Measurements from ENCODE around the gene ACADVL. TPM values are rescaled to one million over a fixed set of nuclear protein-coding genes. Genes with fewer than 3 reads are reported as not detected.
A peak's percentile ranks its signal among the peaks of the same experiment; 100 is the strongest.
"Not testable (repeated sequence)": the region's sequence is repeated elsewhere in the genome, so short reads cannot be mapped to it uniquely, and the experiment has no call there.

ACADVL gene
- total RNA-seq, 1 experiment from 2014 or later = 205 TPM

DNA sequence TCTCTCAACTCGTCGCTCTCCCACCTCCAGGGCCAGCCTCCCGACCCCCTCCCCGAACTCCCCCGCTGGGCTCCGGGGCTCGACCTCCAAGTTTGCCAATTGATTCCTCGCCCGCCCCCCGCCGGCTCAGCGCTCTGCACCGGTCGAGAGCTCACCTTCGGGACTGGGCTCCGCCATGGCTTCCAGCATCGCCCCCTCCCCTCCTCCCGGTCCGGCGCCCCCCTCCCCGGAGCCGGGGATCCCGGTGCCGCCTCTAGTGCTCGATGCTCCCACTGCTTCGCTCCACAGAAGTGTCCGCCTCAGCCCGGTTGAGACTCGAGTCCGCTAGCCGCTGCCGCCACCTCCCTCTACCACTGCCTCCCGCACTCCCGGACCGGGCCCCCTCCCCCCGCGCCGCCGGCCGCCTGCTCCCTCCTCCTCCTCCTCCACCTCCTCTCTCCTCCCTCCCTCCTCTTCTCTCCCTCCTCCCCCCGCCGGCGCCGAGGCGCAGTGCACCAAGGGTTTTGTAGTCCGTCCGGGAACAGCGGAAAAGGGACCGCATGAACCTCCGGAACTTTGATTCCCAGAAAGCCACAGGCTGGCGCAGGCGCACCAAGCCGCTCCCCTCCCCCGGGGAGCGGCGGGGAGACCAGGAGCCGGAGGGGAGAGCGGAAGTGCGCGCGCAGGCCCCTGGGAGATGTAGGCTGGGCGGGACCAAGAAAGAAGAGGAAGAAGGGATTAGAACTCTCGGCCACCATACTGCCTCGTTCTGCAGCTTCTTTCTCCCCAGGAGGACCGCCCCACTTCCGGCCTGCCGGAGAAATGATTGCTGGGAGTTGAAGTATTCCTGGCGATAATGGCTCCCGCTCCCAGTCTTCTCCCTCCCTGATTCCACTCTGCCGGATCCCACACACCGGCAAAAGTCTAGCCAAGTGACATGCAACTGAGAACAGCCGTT lies 19.6 kb downstream of the ACADVL start, which contains the start of gene PHF23:
Gene PHF23, minus strand, starts transcription at position 367 of the 937 bp plus-strand sequence. Its CDS starts 178 bp downstream, at position 189.
- peak within 1 kb of the TSS; percentile 60 for H3K4me3 ChIP-seq

DNA sequence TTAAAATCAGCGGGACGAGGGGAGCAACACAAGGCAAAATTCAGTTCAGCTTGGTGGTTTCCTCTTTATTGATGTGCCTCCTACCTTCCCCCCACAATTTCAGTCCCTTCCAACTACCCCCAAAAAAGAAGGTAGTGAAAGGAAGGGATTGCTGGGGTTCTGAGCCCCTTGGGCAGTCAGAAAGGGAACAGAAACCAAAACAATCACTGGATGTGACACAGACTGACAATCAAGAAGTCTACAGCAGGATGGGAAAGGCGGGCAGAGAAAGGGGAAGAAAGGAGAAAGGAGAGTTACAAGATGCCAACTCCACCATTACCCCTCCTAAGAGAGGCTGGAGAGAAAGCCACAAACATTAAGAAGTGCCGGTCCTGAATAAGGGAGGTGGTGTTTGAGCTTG lies 20.6 kb downstream of the ACADVL start:
- Histone ChIP-seq H3K4me1 (replicated peaks) (peaks cover 22% of the 10 kb centered on the region), H3K4me3 (no peak overlapping the region), H3K27me3 (replicated peaks) (no peaks in the 10 kb centered on the region), H3K36me3 (peaks cover 55% of the 10 kb centered on the region), H3K9me3 (replicated peaks) (no peaks in the 10 kb centered on the region), H3K27ac (no peak overlapping the region)
- DNase-seq (ENCODE audit: low read depth in 1 of 2, low spot score in 2 of 2) = no peak

More for the DNA sequence above, 19.6 kb downstream of the ACADVL start, which contains the start of gene PHF23:
- peaks cover 29% of the 10 kb centered on the region for H3K4me1 ChIP-seq (replicated peaks)
- no peak within 1 kb of the TSS for H3K27ac ChIP-seq
- no peaks in the 10 kb centered on the region for H3K9me3 ChIP-seq (replicated peaks)
- DNase-seq (ENCODE audit: low read depth in 1 of 2, low spot score in 2 of 2) = peak; percentile 99 to 100
- H3K36me3 ChIP-seq = peaks cover 58% of the 10 kb centered on the region
- no peaks in the 10 kb centered on the region for H3K27me3 ChIP-seq (replicated peaks)

DNA sequence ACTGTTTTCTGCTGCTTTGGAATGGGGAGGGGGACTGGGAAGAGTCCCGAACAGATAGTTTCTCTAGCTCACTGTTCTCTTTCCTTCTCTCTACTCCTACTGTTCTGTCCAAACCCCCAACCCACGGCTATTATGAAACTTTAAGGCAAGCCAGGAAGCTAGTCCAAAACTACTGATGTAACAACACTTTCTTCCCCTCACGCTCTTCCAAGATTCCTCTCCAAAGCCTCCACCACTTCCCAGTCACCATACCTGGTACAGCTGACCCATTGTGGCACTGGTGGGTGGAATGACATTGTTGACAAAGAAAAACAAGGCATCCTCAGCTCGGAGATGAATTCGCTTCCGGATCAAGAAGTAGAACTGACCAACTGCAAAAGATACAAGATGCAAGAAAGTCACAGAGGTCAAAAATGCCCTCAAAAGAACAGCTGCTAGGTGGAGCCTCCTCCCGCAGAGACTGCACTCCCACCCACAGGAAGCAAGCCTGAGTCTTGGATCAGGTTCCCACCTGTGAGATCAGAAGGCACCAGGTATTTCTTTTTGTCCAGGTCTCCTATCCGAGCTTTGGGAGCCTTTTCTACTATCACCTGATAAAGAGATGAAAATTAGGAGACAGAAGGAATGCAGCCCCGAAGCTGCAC lies 21.5 kb downstream of the ACADVL start:
- Histone ChIP-seq H3K36me3 (peaks cover 54% of the 10 kb centered on the region), H3K9me3 (replicated peaks) (no peaks in the 10 kb centered on the region), H3K27ac (no peak overlapping the region; the same call in 1 of the 2 replicates), H3K27me3 (replicated peaks) (no peaks in the 10 kb centered on the region), H3K4me1 (replicated peaks) (peaks cover 22% of the 10 kb centered on the region), H3K4me3 (peak overlapping the region; percentile 64)
- DNase-seq (ENCODE audit: low read depth in 1 of 2, low spot score in 2 of 2) = no peak

DNA sequence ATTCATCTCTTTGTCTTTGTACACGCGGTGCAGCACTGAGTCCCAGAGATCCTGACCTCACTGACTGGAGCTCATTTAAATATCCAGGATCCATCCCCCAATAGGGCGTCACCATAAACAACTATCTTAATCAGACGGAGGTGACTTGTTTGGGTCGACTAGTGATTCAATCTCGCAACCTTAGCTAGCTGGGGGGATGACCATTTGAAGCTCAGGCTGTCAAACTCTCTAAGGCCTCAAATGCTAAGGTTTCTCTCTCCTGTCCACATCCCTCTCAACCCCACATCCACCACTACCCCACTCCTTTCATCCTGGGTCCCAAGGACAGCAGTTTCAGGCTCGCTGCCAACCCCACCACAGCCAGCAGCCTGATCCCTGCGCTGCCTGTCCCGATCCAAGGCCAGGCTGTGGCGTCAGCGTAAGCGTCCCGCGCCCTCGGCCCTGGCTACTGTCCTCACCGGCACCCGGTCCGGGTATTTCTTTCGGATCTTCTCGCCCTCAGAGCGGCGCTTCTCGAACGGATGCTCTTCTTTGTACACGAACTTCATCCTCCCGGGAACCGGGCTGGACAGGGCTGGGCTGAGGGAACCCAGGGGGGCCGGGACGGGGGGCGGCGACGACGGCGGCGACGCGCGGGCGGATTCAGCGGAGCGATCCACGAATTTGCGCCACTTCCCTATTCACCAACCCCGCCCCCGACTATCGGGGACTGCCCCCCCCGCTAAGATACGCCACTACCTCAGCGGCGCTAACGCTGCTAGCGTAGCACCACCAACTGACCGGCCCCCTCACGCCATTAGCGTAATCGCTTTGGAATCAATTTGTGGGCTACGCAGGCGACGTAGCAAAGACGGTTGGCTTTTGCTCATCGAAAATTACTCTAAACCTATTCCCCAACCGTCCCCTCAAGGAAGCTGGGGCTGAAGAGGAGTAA lies 22.3 kb downstream of the ACADVL start, which contains the start of gene GABARAP:
Gene GABARAP, minus strand, starts transcription at position 667 of the 934 bp plus-strand sequence. Its CDS starts 119 bp downstream, at position 548.
- Histone ChIP-seq H3K27ac (peak within 1 kb of the TSS; percentile 75), H3K27me3 (replicated peaks) (no peaks in the 10 kb centered on the region), H3K9me3 (replicated peaks) (no peaks in the 10 kb centered on the region), H3K4me3 (peak within 1 kb of the TSS; percentile 64), H3K36me3 (peaks cover 54% of the 10 kb centered on the region), H3K4me1 (replicated peaks) (peaks cover 22% of the 10 kb centered on the region)
- peak; percentile 89 to 95 for DNase-seq (ENCODE audit: low read depth in 1 of 2, low spot score in 2 of 2)

DNA sequence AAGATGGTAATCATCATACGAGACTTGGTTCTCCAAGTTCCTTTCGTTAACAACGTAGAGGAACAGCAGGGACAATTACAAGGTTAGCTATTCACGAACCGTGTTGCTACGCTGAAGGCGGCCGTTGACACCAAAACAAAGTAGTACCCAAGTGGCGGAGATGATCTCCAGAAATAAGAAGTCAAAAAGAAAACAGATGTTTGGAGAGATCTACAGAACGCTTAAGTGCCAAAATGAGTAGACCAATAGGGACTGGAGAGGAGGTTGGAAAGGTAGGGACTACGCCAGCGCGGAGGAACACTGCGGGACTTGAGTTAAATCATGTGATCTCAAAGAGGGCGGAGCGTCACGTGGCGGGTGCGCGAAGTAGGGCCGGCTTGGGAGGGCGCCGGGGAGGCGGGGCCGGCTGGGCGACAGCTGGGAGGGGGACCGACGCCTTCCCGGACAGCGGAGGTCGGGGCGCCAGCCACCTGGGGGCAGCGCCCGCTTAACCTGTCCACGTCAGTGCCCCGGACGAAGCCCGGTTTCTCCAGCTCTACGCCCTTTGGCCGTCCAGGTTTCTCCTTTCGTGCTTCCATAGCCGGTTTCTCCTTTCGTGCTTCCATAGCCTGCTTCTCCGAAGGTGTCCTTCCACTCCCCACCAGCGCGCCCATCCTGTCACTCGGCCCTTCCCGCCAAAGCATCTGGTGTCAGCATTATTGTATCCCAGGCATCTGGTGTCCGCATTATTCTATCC lies 23.1 kb downstream of the ACADVL start:
- peaks cover 49% of the 10 kb centered on the region for H3K36me3 ChIP-seq
- H3K4me1 ChIP-seq (replicated peaks) = peaks cover 17% of the 10 kb centered on the region
- H3K27me3 ChIP-seq (replicated peaks) = no peaks in the 10 kb centered on the region
- peak overlapping the region; percentile 64 for H3K4me3 ChIP-seq
- peak overlapping the region; percentile 75 for H3K27ac ChIP-seq
- DNase-seq (ENCODE audit: low read depth in 1 of 2, low spot score in 2 of 2) = peak; percentile 92 to 98
- H3K9me3 ChIP-seq (replicated peaks) = no peaks in the 10 kb centered on the region

DNA sequence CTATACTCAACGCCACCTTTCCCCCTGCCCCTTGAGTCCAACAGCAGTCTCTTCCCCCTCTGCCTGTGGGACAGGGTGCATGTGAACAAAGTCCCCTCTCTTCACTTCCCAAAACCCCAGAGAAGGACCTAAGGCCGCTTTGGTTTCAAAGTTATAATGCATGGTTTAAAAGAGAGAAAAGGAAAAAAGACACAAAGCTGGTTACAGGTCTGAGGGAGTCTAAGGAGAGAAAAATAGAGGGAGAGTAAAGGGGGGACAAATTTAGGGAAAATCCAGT lies 23.7 kb downstream of the ACADVL start:
- Histone ChIP-seq H3K4me3 (peak overlapping the region; percentile 64), H3K9me3 (replicated peaks) (no peaks in the 10 kb centered on the region), H3K27ac (peak overlapping the region; percentile 75; the same call in 1 of the 2 replicates), H3K4me1 (replicated peaks) (peaks cover 17% of the 10 kb centered on the region), H3K36me3 (peaks cover 49% of the 10 kb centered on the region), H3K27me3 (replicated peaks) (no peaks in the 10 kb centered on the region)
- no peak for DNase-seq (ENCODE audit: low read depth in 1 of 2, low spot score in 2 of 2)

DNA sequence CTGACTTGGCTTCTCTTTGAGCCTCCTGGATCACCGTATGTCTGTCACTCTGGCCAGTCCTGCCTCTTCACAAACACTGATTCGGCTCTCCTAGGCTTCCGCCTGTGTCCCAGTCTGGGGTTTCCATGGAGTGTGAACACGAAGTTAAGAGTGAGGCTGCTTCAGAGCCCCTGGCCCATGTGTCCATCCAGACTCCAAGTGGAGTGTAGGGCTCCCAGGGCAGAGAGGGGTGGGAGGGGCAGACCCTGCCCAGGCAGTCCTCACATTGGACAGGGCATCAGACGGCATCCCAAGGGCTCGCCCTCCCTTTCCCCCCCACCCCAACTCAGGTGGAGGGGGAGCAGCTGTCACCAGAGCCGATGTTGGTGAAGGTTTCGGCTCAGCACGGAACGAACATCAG lies 24.1 kb downstream of the ACADVL start:
- Histone ChIP-seq H3K36me3 (peaks cover 52% of the 10 kb centered on the region), H3K4me1 (replicated peaks) (peaks cover 17% of the 10 kb centered on the region)
- not testable (repeated sequence) for H3K4me3 ChIP-seq; H3K27ac ChIP-seq; H3K27me3 ChIP-seq (replicated peaks); H3K9me3 ChIP-seq (replicated peaks); DNase-seq (ENCODE audit: low read depth in 1 of 2, low spot score in 2 of 2)

DNA sequence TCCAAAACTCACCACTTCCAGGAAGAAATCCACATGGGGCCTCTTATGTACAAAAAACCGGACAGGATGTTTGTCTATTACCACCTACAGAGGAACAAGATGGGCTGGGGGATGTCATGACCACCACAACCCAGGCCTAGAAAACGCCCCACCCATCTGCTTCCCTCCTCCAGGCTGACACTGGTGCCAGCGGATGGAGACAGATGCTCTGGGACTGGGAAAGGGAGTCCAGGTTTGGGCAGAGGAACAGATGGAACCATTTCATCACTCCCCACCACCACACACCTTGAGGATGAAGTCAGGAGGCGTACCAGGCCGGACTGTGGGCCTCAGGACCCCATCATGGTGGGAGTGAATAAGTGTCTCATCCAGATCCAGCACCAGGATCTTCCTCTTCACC lies 27.0 kb downstream of the ACADVL start:
- H3K9me3 ChIP-seq (replicated peaks) = no peaks in the 10 kb centered on the region
- no peaks in the 10 kb centered on the region for H3K27me3 ChIP-seq (replicated peaks)
- H3K27ac ChIP-seq = no peak overlapping the region
- peaks cover 16% of the 10 kb centered on the region for H3K4me1 ChIP-seq (replicated peaks)
- peaks cover 37% of the 10 kb centered on the region for H3K36me3 ChIP-seq
- H3K4me3 ChIP-seq = no peak overlapping the region
- DNase-seq (ENCODE audit: low read depth in 1 of 2, low spot score in 2 of 2) = no peak

DNA sequence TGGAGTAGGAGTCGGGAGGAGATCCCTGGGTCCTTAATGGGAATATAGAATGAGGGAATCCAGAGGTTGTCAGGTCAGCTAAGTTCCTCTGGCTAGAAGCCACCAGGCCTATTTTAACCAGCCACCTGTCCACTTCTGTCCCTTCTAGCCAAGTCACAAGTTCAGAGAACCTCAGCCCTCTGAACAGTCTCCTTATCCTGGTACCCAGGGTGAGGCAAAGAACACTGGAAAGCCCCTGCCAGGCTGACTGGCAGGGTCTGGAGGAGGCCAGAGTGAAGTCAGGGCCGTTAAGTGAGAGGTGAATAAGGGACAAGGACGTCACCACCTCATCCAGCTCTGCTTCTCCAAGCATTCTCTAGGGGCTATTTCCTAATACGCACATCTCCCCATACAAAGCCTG lies 29.1 kb downstream of the ACADVL start:
- Histone ChIP-seq H3K4me3 (no peak overlapping the region), H3K27ac (no peak overlapping the region), H3K9me3 (replicated peaks) (no peaks in the 10 kb centered on the region), H3K4me1 (replicated peaks) (peaks cover 17% of the 10 kb centered on the region), H3K27me3 (replicated peaks) (no peaks in the 10 kb centered on the region), H3K36me3 (peaks cover 44% of the 10 kb centered on the region)
- DNase-seq (ENCODE audit: low read depth in 1 of 2, low spot score in 2 of 2) = no peak

DNA sequence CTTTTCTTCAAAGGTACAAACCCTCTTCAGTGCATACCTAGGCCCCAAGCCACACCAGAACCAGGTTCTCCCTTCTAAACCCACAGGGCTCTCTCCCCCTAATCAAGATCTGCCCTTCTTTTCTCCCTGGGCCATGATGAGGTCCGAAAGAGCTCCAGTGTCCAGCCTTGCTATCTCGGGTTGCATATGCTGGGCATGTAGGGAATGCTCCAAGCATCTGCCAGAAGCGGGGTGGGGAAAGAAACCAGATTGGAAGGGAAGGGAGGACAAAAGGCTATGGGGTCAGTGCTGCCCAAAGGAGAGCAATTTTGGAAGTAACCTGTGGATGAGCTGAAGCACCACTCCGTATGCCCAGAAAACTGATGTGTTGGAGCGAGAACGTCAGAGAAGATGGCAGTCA lies 29.5 kb downstream of the ACADVL start:
- Histone ChIP-seq H3K27me3 (replicated peaks) (no peaks in the 10 kb centered on the region), H3K36me3 (peaks cover 44% of the 10 kb centered on the region), H3K4me1 (replicated peaks) (peaks cover 17% of the 10 kb centered on the region), H3K27ac (no peak overlapping the region), H3K4me3 (no peak overlapping the region), H3K9me3 (replicated peaks) (no peaks in the 10 kb centered on the region)
- DNase-seq (ENCODE audit: low read depth in 1 of 2, low spot score in 2 of 2) = no peak

DNA sequence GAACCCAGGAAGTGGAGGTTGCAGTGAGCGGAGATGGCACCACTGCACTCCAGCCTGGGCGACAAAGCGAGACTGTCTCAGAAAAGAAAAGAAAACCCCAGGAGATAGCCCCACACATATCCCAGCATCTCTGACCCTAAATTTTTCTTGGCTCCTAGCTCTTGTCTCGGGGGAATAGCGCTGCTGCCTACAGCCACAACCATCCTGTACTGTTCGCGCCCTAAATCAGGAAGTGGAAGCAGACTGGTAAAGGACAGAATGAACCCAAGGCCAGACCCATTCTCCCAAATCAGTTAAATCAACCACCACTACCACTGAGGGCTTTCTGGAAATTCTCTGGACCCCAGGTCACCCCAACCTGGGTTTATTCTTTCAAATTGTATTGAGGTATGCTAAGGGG lies 30.1 kb downstream of the ACADVL start:
- Histone ChIP-seq H3K4me3 (peak overlapping the region; percentile 91), H3K27ac (no peak overlapping the region), H3K9me3 (replicated peaks) (no peaks in the 10 kb centered on the region), H3K27me3 (replicated peaks) (no peaks in the 10 kb centered on the region), H3K36me3 (peaks cover 42% of the 10 kb centered on the region), H3K4me1 (replicated peaks) (peaks cover 17% of the 10 kb centered on the region)
- DNase-seq (ENCODE audit: low read depth in 1 of 2, low spot score in 2 of 2) = no peak

DNA sequence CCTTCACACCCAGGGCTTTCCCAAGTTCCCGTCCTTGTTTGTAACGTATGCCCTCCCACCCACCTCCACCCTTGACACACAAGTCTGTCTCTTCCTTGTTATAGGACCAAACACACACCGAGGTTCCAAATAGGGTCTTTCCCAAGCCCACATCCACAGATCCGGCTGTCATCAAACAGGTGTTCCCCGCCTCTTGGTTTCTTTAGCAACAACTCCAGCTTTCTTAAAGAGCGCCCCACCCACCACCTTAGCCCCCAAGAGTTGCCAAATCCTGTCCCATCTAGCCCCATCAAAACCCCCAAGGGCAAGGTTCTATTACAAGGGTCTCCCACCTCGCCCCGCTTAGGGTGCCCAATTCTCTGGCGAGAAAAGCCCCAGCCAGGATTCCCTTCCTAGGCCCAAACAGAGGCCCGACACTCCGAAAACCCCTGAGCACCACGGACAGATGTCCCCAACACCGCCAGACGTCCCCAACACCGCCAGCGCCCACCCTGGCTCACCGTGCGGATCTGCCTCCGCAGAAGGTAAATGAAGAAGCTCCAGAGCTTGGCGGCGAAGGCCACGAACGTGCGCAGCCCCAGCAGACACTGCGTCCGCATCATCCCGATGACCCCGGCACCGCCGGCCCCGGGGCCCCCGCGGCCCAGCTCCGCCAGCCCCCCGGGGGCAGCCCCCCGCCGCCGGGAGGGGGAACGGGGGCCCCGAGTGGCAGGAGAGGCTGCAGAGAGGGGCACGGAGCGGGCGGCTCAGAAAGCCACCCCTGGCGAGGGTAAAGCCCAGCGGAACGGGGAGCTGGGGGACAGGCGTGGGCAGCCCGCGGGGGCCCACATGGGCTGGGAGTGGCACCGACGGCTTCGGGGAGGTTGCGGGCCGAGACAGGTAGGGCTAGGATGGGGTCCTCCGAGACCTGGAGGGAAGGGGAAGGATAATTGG lies 31.2 kb downstream of the ACADVL start:
- Histone ChIP-seq H3K36me3 (peaks cover 43% of the 10 kb centered on the region), H3K27me3 (replicated peaks) (no peaks in the 10 kb centered on the region), H3K4me3 (peak overlapping the region; percentile 91), H3K27ac (peak overlapping the region; percentile 51; the same call in 1 of the 2 replicates), H3K9me3 (replicated peaks) (no peaks in the 10 kb centered on the region), H3K4me1 (replicated peaks) (peaks cover 17% of the 10 kb centered on the region)
- DNase-seq (ENCODE audit: low read depth in 1 of 2, low spot score in 2 of 2) = no peak

All from SJSA1 (cell line).